Psoas muscle (tissue), 8 donors: ENCODE measurements around the gene PLEKHM3. TPM values are rescaled to one million over a fixed set of nuclear protein-coding genes. Genes with fewer than 3 reads are reported as not detected.

ENCODE experiments used
- ATAC-seq, 4 donors: fragments of 200-7000 bp; cut with Tn5 transposase; one replicate each; pipeline ENCODE4 v1.9.1; 2020; ENCODE audit warnings: moderate library complexity in 3 of 4, mild to moderate bottlenecking in 2 of 4
- DNase-seq, 2 donors: peaks; one replicate each; pipeline ENCODE4 v3.0.0-alpha.2; 2020
- H3K27ac ChIP-seq: fragments of 200-600 bp; one replicate; pipeline ENCODE4 v1.8.0; 2022
- H3K27me3 ChIP-seq, 3 donors: fragments of 200-600 bp in 1 of 3; one replicate each; pipeline versions ENCODE4 v1.6.1 to v1.8.0; 2013 to 2022; ENCODE audit warnings: low read length in 2 of 3, mild to moderate bottlenecking in 2 of 3, moderate library complexity in 1 of 3; ENCODE audit not compliant: insufficient read depth in 3 of 3
- H3K36me3 ChIP-seq, 2 donors: fragments of 200-600 bp in 1 of 2; one replicate each; pipeline versions ENCODE4 v1.6.1 to v1.8.0; 2013 to 2022; ENCODE audit warnings: low read depth in 1 of 2, mild to moderate bottlenecking in 1 of 2, moderate library complexity in 1 of 2; ENCODE audit not compliant: insufficient read depth in 1 of 2
- H3K4me1 ChIP-seq: fragments of 200-600 bp; one replicate; pipeline ENCODE4 v1.8.0; 2022
- H3K4me3 ChIP-seq: fragments of 200-600 bp; one replicate; pipeline ENCODE4 v1.8.0; 2022; ENCODE audit warnings: mild to moderate bottlenecking
- H3K9me3 ChIP-seq: fragments of 200-600 bp; one replicate; pipeline ENCODE4 v1.8.0; 2022
- WGBS, 3 donors: extraction: QIAGEN DNeasy Blood & Tissue Kit; methylation state at CpG; one replicate each; pipeline versions ENCODE4 v1.1.6 to v1.1.7; 2013; 5-methylcytosine and 5-hydroxymethylcytosine counted together
- intact Hi-C, 2 donors: fragments of 100-400 bp; cut with DNase I; formaldehyde crosslinking; loops; one replicate each; pipeline versions ENCODE4 v1.11.0 to v1.14.2; 2022
- polyA plus RNA-seq, 3 donors: library from polyadenylated mRNA; stranded (reverse); fragments of 200-250 nt; gene quantifications; one replicate each; pipeline ENCODE4 v1.2.3, GENCODE V29; 2013
- total RNA-seq, 4 donors: library from RNA; stranded (reverse); fragmentation: NEBNext Ultra II Directional in 2 of 4; extraction: Animal tissue kit (Norgen Biotek cat#: 25700) in 2 of 4; gene quantifications; one replicate each; pipeline versions ENCODE4 v1.2.1 to v1.2.4, GENCODE V29; 2021 to 2023
- TF ChIP-seq, protein P1 (sequence below): fragments of 200-600 bp; IDR thresholded peaks from one replicate; pipeline ENCODE4 v1.8.0; 2022; ENCODE audit warnings: antibody characterized with exemption
- donor health status: healthy with polysubstance abuse.
- donor health status: DM: no; HTN: no; CAD: no; lungs with moderate emphysema.
- donor health status: Bipolar disorder and iron deficiency.
- donor health status: healthy.
- donor health status: DM: yes; HTN: yes; CAD: no.
- donor health status: DM: no; HTN: no; CAD: no.
- donor health status: DM: no; HTN: no; CAD: no.
- donor health status: DM: yes; HTN: yes; CAD: no.

The PLEKHM3 gene
- total and polyA plus RNA-seq, 7 donors, result 1.1 to 5.7 (median 4.0) TPM

DNA sequence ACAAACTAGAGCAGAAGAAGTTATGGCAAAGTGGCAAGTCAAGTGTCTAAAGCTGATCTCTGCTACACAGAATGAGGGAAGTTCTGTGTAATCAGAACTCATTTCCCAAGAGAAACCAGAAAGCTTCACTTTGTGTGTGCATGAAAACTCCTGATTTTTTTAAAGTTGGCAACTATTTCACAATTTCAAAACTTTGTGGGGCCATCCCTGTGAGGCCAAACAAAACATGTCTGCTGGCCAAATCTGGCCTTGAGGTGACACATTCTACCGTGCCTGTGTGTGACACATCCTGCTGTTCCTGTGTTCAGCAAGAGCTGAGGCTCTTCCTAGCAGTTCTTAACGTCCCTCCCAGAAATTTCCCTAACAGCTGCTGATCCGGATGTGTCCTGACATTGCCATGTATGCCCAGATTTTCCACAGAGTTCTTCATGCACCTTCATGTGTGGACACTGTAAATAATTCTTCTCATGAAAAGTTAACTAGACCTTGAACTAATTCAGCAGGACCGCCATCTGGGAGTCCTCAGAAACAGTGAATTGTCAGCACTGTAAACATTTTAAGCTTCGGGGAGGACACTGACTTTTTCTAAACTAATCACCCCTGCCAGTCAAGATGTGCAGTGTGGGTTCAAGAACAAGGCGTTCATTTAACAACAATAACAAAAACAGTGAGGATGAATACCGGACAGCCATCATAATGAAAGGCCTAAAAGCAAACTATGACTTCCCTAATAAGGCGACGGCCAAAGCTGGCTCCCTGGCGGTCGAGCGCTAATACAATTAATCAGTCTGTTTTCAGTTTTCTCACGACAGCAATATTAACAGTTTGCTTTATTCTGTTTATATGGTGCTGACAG lies 99.0 kb downstream of the PLEKHM3 start:
- WGBS, 3 donors, result 68 to 79% (median 71%) methylated on average over 13 of the region's 13 CpGs
- Histone ChIP-seq H3K4me3 (no peak overlapping the region), H3K4me1 (no peaks in the 10 kb centered on the region), H3K36me3 (peaks cover 0 to 25% of the 10 kb centered on the region in 2 donors), H3K9me3 (no peaks in the 10 kb centered on the region), H3K27ac (no peak overlapping the region), H3K27me3 (no peaks in the 10 kb centered on the region)
- DNase-seq (peak; percentile 59 to 72), ATAC-seq (peak in 3 of 4 donors; percentile 67 to 83 (median 79))
- TF ChIP-seq, protein P1, sequence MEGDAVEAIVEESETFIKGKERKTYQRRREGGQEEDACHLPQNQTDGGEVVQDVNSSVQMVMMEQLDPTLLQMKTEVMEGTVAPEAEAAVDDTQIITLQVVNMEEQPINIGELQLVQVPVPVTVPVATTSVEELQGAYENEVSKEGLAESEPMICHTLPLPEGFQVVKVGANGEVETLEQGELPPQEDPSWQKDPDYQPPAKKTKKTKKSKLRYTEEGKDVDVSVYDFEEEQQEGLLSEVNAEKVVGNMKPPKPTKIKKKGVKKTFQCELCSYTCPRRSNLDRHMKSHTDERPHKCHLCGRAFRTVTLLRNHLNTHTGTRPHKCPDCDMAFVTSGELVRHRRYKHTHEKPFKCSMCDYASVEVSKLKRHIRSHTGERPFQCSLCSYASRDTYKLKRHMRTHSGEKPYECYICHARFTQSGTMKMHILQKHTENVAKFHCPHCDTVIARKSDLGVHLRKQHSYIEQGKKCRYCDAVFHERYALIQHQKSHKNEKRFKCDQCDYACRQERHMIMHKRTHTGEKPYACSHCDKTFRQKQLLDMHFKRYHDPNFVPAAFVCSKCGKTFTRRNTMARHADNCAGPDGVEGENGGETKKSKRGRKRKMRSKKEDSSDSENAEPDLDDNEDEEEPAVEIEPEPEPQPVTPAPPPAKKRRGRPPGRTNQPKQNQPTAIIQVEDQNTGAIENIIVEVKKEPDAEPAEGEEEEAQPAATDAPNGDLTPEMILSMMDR, result no peak
- intact Hi-C loops, result no loop called here

DNA sequence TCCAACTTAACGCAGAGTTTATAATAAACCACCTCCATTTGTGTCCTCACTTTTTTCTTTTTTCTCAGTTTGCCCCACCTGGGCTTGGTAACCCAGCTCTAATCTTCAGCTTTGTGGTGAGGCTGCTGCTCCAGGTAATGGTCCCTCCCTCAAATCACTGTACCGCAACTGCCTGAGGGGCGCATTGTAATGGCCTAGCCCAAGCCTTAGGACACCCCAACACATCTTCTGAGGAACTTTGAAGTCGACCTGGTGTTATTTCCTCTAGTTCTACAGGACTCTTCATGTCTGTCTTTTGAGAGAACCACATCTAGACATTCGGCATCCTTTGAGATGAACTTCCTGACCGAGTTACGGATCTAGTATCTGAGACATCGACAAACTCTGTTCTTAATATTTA lies 99.7 kb downstream of the PLEKHM3 start:
- no peak overlapping the region for H3K27ac ChIP-seq
- no peak for DNase-seq
- H3K4me3 ChIP-seq, result no peak overlapping the region
- H3K36me3 ChIP-seq, result peaks cover 0 to 18% of the 10 kb centered on the region in 2 donors
- no peaks in the 10 kb centered on the region for H3K27me3 ChIP-seq
- ATAC-seq, result no peak
- H3K4me1 ChIP-seq, result no peaks in the 10 kb centered on the region
- H3K9me3 ChIP-seq, result no peaks in the 10 kb centered on the region
- TF ChIP-seq, protein P1, result no peak
- intact Hi-C loops, result no loop called here
- WGBS, 3 donors, result 95 to 96% (median 95%) methylated on average over 8 of the region's 8 CpGs

DNA sequence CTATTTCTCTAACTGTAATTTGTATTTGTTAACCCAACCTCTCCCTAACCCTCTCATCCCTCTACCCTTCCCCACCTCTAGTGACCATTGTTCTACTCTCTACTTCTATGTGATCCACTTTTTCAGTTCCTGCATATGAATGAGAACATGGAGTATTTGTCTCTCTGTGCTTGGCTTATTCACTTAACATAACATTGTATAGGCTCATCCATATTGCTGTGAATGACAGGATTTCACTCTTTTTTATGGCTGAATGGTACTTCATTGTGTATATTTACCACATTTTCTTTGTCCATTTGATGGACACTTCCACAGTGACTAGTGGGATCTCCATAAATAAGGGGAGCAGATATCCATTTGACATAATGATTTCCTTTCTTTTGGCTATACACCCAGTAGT lies 103.7 kb downstream of the PLEKHM3 start:
- no peaks in the 10 kb centered on the region for H3K27me3 ChIP-seq
- H3K4me1 ChIP-seq, result no peaks in the 10 kb centered on the region
- TF ChIP-seq, protein P1, result no peak
- no peak overlapping the region for H3K27ac ChIP-seq
- intact Hi-C loops, result no loop called here
- ATAC-seq, result no peak
- no peak for DNase-seq
- no peak overlapping the region for H3K4me3 ChIP-seq
- H3K9me3 ChIP-seq, result no peaks in the 10 kb centered on the region
- peaks cover 0 to 6% of the 10 kb centered on the region in 2 donors for H3K36me3 ChIP-seq

DNA sequence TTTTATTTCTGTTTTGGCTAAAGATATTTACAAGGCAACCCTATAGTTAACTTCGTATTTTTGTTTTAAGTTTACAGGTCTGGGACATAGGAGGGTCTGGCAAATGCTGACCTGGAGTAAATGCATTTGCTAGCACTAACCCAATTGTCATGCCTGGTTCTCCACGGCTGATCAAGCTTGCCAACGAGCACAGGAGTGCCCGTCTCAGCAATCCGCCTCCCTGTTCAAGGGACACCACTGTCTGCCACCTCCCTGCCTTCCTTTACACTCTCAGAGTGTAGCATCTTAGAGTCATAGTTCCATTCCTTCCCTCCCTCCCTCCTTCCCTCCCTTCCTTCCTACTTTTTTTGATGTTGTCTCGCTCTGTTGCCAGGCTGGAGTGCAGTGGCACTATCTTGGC lies 104.6 kb downstream of the PLEKHM3 start:
- DNase-seq (no peak), ATAC-seq (no peak)
- Histone ChIP-seq H3K4me3 (no peak overlapping the region), H3K27ac (no peak overlapping the region), H3K27me3 (no peaks in the 10 kb centered on the region), H3K4me1 (no peaks in the 10 kb centered on the region), H3K36me3 (peaks cover 0 to 6% of the 10 kb centered on the region in 2 donors), H3K9me3 (no peaks in the 10 kb centered on the region)
- intact Hi-C loops, result no loop called here
- WGBS, 3 donors, result 61 to 73% (median 63%) methylated on average over 6 of the region's 6 CpGs
- TF ChIP-seq, protein P1, result no peak
